Measurements from ENCODE around the gene TYMP. TPM values are rescaled to one million over a fixed set of nuclear protein-coding genes. Genes with fewer than 3 reads are reported as not detected.

TYMP gene
- total RNA-seq, 1 donor from 2014 or later = 3.3 TPM

DNA sequence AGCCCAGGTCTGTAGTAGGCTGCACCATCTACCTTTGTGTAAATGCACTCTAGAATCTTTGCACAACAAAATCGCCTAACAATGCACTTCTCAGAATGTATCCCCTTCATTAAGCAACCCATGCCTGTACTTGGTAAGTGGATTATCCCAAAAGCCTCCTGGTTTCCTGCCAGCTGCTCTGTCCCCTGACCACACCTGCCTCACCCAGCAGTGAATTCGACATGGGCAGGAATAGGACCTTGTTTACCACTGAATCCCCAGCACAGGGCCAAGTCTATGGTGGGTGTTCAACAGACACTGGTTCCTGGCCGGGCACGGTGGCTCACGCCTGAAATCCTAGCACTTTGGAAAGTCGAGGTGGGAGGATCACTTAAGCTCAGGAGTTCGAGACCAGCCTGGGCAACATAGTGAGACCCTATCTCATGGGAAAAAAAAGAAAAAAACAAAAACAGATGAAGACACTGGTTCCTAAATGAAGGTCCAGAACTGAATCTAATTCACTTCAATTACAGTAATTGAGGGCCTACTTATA is 38.0 kb upstream of the TYMP start:
- Mint-ChIP-seq H3K4me1 (ENCODE audit: low read depth, unreplicated experiment) (no peaks in the 10 kb centered on the region), H3K9me3 (ENCODE audit: unreplicated experiment) (peaks cover 1% of the 10 kb centered on the region), H3K36me3 (ENCODE audit: low read depth, unreplicated experiment) (peaks cover 36% of the 10 kb centered on the region), H3K4me3 (ENCODE audit: unreplicated experiment) (no peak overlapping the region), H3K27ac (ENCODE audit: unreplicated experiment) (no peak overlapping the region), H3K27me3 (ENCODE audit: low read depth, unreplicated experiment) (peaks cover 22% of the 10 kb centered on the region)
- peaks cover 13% of the 10 kb centered on the region for H3K27me3 ChIP-seq (ENCODE audit: insufficient read depth, low read length)
- H3K4me1 ChIP-seq (ENCODE audit: insufficient read depth, low read length) = peaks cover 4% of the 10 kb centered on the region
- H3K79me2 ChIP-seq (ENCODE audit: insufficient read depth, low read length) = no peaks in the 10 kb centered on the region
- H3K36me3 ChIP-seq (ENCODE audit: insufficient read depth, low read length) = no peaks in the 10 kb centered on the region
- DNase-seq (ENCODE audit: low read depth) = no peak
- TF ChIP-seq, protein P1, sequence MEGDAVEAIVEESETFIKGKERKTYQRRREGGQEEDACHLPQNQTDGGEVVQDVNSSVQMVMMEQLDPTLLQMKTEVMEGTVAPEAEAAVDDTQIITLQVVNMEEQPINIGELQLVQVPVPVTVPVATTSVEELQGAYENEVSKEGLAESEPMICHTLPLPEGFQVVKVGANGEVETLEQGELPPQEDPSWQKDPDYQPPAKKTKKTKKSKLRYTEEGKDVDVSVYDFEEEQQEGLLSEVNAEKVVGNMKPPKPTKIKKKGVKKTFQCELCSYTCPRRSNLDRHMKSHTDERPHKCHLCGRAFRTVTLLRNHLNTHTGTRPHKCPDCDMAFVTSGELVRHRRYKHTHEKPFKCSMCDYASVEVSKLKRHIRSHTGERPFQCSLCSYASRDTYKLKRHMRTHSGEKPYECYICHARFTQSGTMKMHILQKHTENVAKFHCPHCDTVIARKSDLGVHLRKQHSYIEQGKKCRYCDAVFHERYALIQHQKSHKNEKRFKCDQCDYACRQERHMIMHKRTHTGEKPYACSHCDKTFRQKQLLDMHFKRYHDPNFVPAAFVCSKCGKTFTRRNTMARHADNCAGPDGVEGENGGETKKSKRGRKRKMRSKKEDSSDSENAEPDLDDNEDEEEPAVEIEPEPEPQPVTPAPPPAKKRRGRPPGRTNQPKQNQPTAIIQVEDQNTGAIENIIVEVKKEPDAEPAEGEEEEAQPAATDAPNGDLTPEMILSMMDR (IDR thresholded peaks at IDR 0.05; ENCODE audit: insufficient read depth, low read depth, low read length) = no peak
- TF ChIP-seq EZH2 (IDR thresholded peaks at IDR 0.05; ENCODE audit: insufficient read depth, low read length) = no peak
- no peak overlapping the region for H3K4me2 ChIP-seq (ENCODE audit: low read length)
- no peak overlapping the region for H3K4me3 ChIP-seq (ENCODE audit: insufficient read depth, low read depth, low read length)
- no peak for FAIRE-seq
- H3K9me3 ChIP-seq (ENCODE audit: insufficient read depth, low read depth, low read length) = no peaks in the 10 kb centered on the region
- H2AFZ ChIP-seq (ENCODE audit: low read depth, low read length) = no peak overlapping the region
- no peak overlapping the region for H3K9ac ChIP-seq (ENCODE audit: low read length)
- no peak overlapping the region for H3K27ac ChIP-seq (ENCODE audit: low read depth, low read length)
- H4K20me1 ChIP-seq (ENCODE audit: insufficient read depth, low read length) = no peaks in the 10 kb centered on the region

DNA sequence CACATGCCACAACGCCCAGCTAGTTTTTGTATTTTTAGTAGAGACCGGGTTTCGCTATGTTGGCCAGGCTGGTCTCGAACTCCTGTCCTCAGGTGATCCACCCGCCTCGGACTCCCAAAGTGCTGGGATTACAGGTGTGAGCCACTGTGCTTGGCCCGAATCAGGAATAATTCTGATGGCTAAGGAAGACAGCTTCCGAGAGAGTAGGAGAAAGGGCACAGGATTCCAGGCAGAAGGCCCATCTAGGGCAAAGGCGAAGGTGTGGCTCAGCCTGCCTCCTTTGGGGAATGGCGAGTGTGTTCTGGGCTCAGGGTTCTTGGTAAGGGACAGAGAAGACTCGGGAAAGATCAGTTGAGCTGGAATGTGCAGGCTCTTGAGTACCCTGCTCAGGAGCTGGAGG is 34.5 kb upstream of the TYMP start:
- Histone ChIP-seq H3K4me1 (ENCODE audit: insufficient read depth, low read length) (peaks cover 4% of the 10 kb centered on the region), H3K79me2 (ENCODE audit: insufficient read depth, low read length) (no peaks in the 10 kb centered on the region), H3K36me3 (ENCODE audit: insufficient read depth, low read length) (no peaks in the 10 kb centered on the region), H3K27me3 (ENCODE audit: insufficient read depth, low read length) (peaks cover 20% of the 10 kb centered on the region), H3K9me3 (ENCODE audit: insufficient read depth, low read depth, low read length) (no peaks in the 10 kb centered on the region), H3K4me2 (ENCODE audit: low read length) (no peak overlapping the region), H2AFZ (ENCODE audit: low read depth, low read length) (no peak overlapping the region), H3K4me3 (ENCODE audit: insufficient read depth, low read depth, low read length) (no peak overlapping the region), H4K20me1 (ENCODE audit: insufficient read depth, low read length) (no peaks in the 10 kb centered on the region), H3K27ac (ENCODE audit: low read depth, low read length) (no peak overlapping the region), H3K9ac (ENCODE audit: low read length) (no peak overlapping the region)
- TF ChIP-seq, protein P1 (IDR thresholded peaks at IDR 0.05; ENCODE audit: insufficient read depth, low read depth, low read length) = no peak
- no peak for TF ChIP-seq EZH2 (IDR thresholded peaks at IDR 0.05; ENCODE audit: insufficient read depth, low read length)
- Mint-ChIP-seq H3K4me1 (ENCODE audit: low read depth, unreplicated experiment) (peaks cover 5% of the 10 kb centered on the region), H3K4me3 (ENCODE audit: unreplicated experiment) (no peak overlapping the region), H3K27me3 (ENCODE audit: low read depth, unreplicated experiment) (peaks cover 35% of the 10 kb centered on the region), H3K27ac (ENCODE audit: unreplicated experiment) (no peak overlapping the region), H3K9me3 (ENCODE audit: unreplicated experiment) (peaks cover 1% of the 10 kb centered on the region), H3K36me3 (ENCODE audit: low read depth, unreplicated experiment) (peaks cover 16% of the 10 kb centered on the region)
- DNase-seq (ENCODE audit: low read depth) (no peak), FAIRE-seq (no peak)

DNA sequence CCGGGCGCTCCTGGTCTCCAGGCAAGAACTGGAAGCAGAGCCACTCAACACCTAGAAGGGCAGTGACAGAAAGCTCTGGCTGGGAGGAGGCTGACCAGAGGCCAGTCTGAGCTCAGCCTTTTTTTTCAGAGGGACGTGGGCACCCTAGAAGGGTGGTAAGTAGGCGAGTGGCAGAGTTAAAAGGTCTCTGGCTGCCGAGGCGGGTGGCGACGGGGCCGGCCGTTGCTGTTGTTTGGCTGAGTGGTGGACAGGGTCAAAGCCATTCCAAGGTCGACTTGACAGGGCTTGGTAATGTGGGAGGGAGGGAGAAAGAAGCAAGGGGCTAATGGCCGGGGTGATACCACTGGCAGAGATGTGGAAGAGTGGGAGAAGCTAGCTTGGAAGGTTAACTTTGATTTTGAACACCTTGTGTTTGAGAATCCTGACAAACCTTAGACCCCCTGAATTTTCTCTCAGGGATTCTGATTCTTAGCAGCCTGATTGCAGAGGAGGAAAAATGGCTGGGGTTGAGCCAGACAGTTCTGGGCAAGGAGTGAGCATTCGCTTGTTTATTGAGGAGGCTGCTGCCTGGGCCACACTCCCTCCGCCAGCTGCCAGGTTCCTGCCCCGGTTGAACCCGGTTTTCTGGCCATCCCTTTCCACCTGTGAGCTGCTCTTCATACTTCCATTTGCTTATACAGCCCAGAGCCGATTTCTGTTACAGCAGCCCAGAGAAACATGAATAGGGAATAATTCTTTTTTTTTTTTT is 33.8 kb upstream of the TYMP start:
- peaks cover 22% of the 10 kb centered on the region for H3K27me3 ChIP-seq (ENCODE audit: insufficient read depth, low read length)
- H3K9me3 ChIP-seq (ENCODE audit: insufficient read depth, low read depth, low read length) = no peaks in the 10 kb centered on the region
- TF ChIP-seq, protein P1 (IDR thresholded peaks at IDR 0.05; ENCODE audit: insufficient read depth, low read depth, low read length) = no peak
- no peak for TF ChIP-seq EZH2 (IDR thresholded peaks at IDR 0.05; ENCODE audit: insufficient read depth, low read length)
- H3K4me1 ChIP-seq (ENCODE audit: insufficient read depth, low read length) = peaks cover 4% of the 10 kb centered on the region
- H4K20me1 ChIP-seq (ENCODE audit: insufficient read depth, low read length) = no peaks in the 10 kb centered on the region
- Mint-ChIP-seq H3K36me3 (ENCODE audit: low read depth, unreplicated experiment) (peaks cover 12% of the 10 kb centered on the region), H3K27me3 (ENCODE audit: low read depth, unreplicated experiment) (peaks cover 38% of the 10 kb centered on the region), H3K4me3 (ENCODE audit: unreplicated experiment) (peak overlapping the region; percentile 92), H3K27ac (ENCODE audit: unreplicated experiment) (peak overlapping the region; percentile 47), H3K9me3 (ENCODE audit: unreplicated experiment) (peaks cover 1% of the 10 kb centered on the region), H3K4me1 (ENCODE audit: low read depth, unreplicated experiment) (peaks cover 5% of the 10 kb centered on the region)
- H3K27ac ChIP-seq (ENCODE audit: low read depth, low read length) = no peak overlapping the region
- H3K4me2 ChIP-seq (ENCODE audit: low read length) = peak overlapping the region; percentile 91
- FAIRE-seq = no peak
- H3K4me3 ChIP-seq (ENCODE audit: insufficient read depth, low read depth, low read length) = peak overlapping the region; percentile 60
- peak overlapping the region; percentile 94 for H2AFZ ChIP-seq (ENCODE audit: low read depth, low read length)
- DNase-seq (ENCODE audit: low read depth) = no peak
- H3K79me2 ChIP-seq (ENCODE audit: insufficient read depth, low read length) = no peaks in the 10 kb centered on the region
- H3K9ac ChIP-seq (ENCODE audit: low read length) = peak overlapping the region; percentile 29
- H3K36me3 ChIP-seq (ENCODE audit: insufficient read depth, low read length) = no peaks in the 10 kb centered on the region
